Measurements from ENCODE around the gene PRR35.

DNA sequence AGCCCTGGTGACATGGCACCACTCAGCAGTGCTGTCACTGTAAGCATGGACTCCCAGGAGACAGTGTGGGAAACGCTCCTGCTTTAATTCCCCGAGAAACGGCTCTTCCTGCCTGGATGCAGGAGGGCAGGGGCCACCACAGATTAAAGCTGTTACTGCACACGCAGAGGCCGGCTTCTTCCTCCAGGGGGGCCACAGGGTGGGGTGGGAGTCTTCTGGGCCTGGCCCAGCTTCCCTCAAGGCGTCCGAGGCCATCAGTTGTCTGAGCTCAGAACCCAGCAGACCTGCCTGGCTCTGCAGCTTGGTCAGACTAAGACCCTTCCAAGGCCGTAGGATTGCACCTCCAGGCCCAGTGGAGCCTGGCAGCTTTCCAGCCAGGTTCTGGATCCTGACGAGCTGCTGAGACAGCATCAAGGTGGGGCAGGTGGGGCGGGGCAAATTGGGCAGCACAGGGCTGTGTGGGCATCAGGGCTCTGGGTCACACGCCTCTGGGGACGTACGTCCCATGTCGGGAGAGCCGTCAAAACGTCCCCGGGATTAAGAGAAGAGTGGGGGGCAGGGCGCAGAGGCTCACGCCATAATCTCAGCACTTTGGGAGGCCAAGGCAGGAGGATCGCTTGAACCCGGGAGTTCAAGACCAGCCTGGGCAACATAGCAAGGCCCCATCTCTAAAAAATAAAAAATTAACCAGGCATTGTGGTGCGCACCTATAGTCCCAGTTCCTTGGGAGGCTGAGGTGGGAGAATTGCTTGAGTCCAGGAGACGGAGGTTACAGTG is 37.7 kb upstream of the PRR35 start:
- TF ChIP-seq EZH2phosphoT487 (IDR thresholded peaks at IDR 0.05; ENCODE audit: insufficient read depth, low read depth) (no peak), EZH2 (IDR thresholded peaks at IDR 0.05; ENCODE audit: insufficient read depth, poor library complexity, severe bottlenecking) (no peak)
